IgD-negative memory B cell (primary cell): ENCODE measurements around the gene CERT1. TPM values are rescaled to one million over a fixed set of nuclear protein-coding genes. Genes with fewer than 3 reads are reported as not detected.
A peak's percentile ranks its signal among the peaks of the same experiment; 100 is the strongest.

ENCODE experiments used
- H3K27ac Mint-ChIP-seq, 3 donors: one replicate each; pipeline ENCODE4 v1.8.0; 2020 to 2022; ENCODE audit warnings: mild to moderate bottlenecking in 3 of 3, mixed read lengths in 3 of 3, moderate library complexity in 1 of 3
- H3K27me3 Mint-ChIP-seq: one replicate; pipeline ENCODE4 v1.8.0; 2021; ENCODE audit warnings: mixed read lengths
- H3K36me3 Mint-ChIP-seq: one replicate; pipeline ENCODE4 v1.8.0; 2020; ENCODE audit warnings: mild to moderate bottlenecking, mixed read lengths
- H3K4me1 Mint-ChIP-seq, 3 donors: one replicate each; pipeline ENCODE4 v1.8.0; 2020 to 2022; ENCODE audit warnings: mixed read lengths in 3 of 3, mild to moderate bottlenecking in 1 of 3
- H3K4me3 Mint-ChIP-seq, 4 donors: one replicate each; pipeline ENCODE4 v1.8.0; 2020 to 2022; ENCODE audit warnings: mild to moderate bottlenecking in 4 of 4, mixed read lengths in 4 of 4, moderate library complexity in 3 of 4
- H3K9me3 Mint-ChIP-seq, 3 donors: one replicate each; pipeline ENCODE4 v1.8.0; 2020 to 2021; ENCODE audit warnings: mixed read lengths in 3 of 3, mild to moderate bottlenecking in 1 of 3
- polyA plus RNA-seq: library from polyadenylated mRNA; unstranded; fragments of 300-500 nt; fragmentation: Illumina TruSeq; gene quantifications from one replicate; pipeline ENCODE4 v1.2.3, GENCODE V29; 2021

The CERT1 gene
- polyA plus RNA-seq, 1 donor from 2014 or later: 17.7 TPM

- no peak overlapping the region for H3K27ac Mint-ChIP-seq
- no peak overlapping the region for H3K4me3 Mint-ChIP-seq
- peaks cover 30% of the 10 kb centered on the region for H3K36me3 Mint-ChIP-seq
- no peaks in the 10 kb centered on the region for H3K27me3 Mint-ChIP-seq
- H3K4me1 Mint-ChIP-seq: peaks cover 4 to 12% (median 11%) of the 10 kb centered on the region in 3 donors
- H3K9me3 Mint-ChIP-seq: peaks cover 0 to 16% (median 7%) of the 10 kb centered on the region in 3 donors
These were observed 36.1 kb downstream of the CERT1 start for GRCh38 chr5:75475364-75475763.

- peak overlapping the region in 1 of 4 donors; percentile 21 for H3K4me3 Mint-ChIP-seq
- peaks cover 7 to 30% (median 12%) of the 10 kb centered on the region in 3 donors for H3K9me3 Mint-ChIP-seq
- H3K27ac Mint-ChIP-seq: no peak overlapping the region
- no peaks in the 10 kb centered on the region for H3K27me3 Mint-ChIP-seq
- H3K4me1 Mint-ChIP-seq: peaks cover 4 to 8% (median 6%) of the 10 kb centered on the region in 3 donors
- H3K36me3 Mint-ChIP-seq: peaks cover 33% of the 10 kb centered on the region
These were observed 38.0 kb downstream of the CERT1 start for GRCh38 chr5:75473463-75473862.

GRCh38 chr5:75472973-75473372 lies 38.5 kb downstream of the CERT1 start:
- peaks cover 8 to 33% (median 12%) of the 10 kb centered on the region in 3 donors for H3K9me3 Mint-ChIP-seq
- no peak overlapping the region for H3K27ac Mint-ChIP-seq
- no peaks in the 10 kb centered on the region for H3K27me3 Mint-ChIP-seq
- H3K36me3 Mint-ChIP-seq: peaks cover 33% of the 10 kb centered on the region
- peaks cover 4 to 9% (median 6%) of the 10 kb centered on the region in 3 donors for H3K4me1 Mint-ChIP-seq
- H3K4me3 Mint-ChIP-seq: no peak overlapping the region

DNA sequence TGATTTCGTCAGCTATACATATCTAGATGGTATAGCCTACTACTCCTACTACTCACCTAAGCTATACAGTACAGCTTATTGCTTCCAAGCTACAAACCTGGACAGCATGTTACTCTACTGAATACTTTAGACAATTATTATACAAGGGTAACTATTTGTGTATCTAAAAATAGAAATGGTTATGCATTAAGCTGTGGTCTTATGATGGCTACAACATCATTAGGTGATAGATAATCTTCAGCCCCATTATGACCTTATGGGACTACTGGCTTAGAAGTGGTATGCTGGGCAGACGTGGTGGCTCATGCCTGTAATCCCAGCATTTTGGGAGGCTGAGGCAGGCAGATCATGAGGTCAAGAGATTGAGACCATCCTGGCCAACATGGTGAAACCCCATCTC lies 40.2 kb downstream of the CERT1 start:
- Mint-ChIP-seq H3K27me3 (no peaks in the 10 kb centered on the region), H3K27ac (no peak overlapping the region), H3K4me1 (peaks cover 7 to 15% (median 10%) of the 10 kb centered on the region in 3 donors), H3K9me3 (peaks cover 10 to 38% (median 12%) of the 10 kb centered on the region in 3 donors), H3K36me3 (peaks cover 33% of the 10 kb centered on the region), H3K4me3 (no peak overlapping the region)

GRCh38 chr5:75469017-75469416 lies 42.4 kb downstream of the CERT1 start:
- Mint-ChIP-seq H3K27ac (peak overlapping the region in 1 of 3 donors; percentile 31), H3K4me3 (no peak overlapping the region), H3K4me1 (peaks cover 12 to 18% (median 18%) of the 10 kb centered on the region in 3 donors), H3K36me3 (peaks cover 33% of the 10 kb centered on the region), H3K27me3 (no peaks in the 10 kb centered on the region), H3K9me3 (peaks cover 11 to 38% (median 12%) of the 10 kb centered on the region in 3 donors)

DNA sequence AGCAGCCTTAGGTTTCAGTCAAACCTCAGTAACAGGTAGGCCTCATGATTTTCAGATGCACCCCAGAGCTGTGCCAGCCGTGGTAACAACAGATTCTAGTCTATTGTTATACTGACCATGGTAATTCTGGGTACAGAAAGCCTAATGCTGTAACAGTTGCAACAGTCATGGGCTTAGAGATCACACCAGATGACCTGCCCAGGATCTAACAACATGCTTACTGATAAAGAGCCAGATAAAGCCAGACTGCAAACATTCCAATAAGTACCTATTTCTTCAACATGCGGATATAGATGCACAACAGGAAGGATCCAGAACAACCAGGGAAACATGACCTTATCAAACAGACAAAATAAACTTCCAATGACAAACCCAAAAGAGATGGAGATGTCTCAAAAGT lies 42.8 kb downstream of the CERT1 start:
- H3K36me3 Mint-ChIP-seq: peaks cover 33% of the 10 kb centered on the region
- H3K27me3 Mint-ChIP-seq: no peaks in the 10 kb centered on the region
- no peak overlapping the region for H3K4me3 Mint-ChIP-seq
- H3K27ac Mint-ChIP-seq: peak overlapping the region in 1 of 3 donors; percentile 31
- peaks cover 12 to 22% (median 22%) of the 10 kb centered on the region in 3 donors for H3K4me1 Mint-ChIP-seq
- H3K9me3 Mint-ChIP-seq: peaks cover 11 to 38% (median 12%) of the 10 kb centered on the region in 3 donors

DNA sequence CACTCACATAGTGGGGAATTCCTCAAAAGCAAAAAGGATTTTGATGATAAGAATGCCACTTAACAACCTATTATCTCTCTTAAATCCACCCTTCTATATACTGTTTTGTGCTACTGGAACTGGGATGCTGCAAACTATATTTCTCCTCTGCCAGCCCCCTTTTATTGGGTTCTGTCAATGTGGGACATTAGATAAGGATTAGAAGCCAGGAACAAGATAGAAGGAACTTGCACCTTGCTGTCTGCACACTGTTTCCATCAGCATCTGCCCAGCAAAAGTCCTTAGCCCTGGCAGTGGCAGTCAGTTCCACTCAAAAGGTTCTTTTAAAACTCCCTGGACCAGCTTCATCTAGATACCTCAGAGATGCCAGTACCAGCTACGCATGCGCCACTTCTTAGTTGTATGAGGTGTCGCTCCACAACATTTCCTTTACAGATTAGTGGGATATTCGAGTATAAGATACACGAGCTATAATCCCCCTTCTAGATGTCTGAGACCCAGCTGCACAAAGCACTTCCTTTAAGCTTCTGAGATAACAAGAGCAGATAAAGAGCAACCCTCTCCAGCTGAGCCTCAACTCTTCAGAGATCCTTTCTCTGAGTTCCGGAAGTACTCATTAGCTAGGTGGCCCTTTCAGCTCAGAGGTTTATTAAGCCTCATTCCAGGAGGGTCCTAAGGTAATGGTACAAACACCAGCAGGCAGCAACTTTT lies 45.3 kb downstream of the CERT1 start:
- Mint-ChIP-seq H3K36me3 (peaks cover 25% of the 10 kb centered on the region), H3K27me3 (no peaks in the 10 kb centered on the region), H3K4me1 (peaks cover 18 to 38% (median 31%) of the 10 kb centered on the region in 3 donors), H3K9me3 (peaks cover 11 to 28% (median 12%) of the 10 kb centered on the region in 3 donors), H3K27ac (no peak overlapping the region), H3K4me3 (no peak overlapping the region)

DNA sequence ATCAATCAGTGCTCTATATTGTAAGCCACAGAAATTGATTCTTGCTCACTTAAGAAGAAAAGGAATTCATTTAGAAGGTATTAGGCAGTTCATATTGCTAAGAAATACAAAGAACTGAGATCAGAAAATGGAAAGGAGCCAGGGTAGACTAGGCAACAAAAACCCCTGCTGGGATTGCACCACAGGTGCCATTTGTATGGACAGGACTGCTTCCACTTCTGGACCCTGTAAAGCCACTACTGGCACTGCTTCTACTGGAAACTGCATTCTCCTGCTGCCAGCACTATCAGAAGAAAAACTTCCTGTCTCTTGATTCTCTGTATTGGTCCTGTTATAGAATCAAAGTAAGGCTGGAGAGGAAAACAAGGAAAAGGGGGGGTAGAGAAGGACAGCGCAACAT lies 45.9 kb downstream of the CERT1 start:
- Mint-ChIP-seq H3K36me3 (peaks cover 18% of the 10 kb centered on the region), H3K4me3 (no peak overlapping the region), H3K9me3 (peaks cover 6 to 23% (median 11%) of the 10 kb centered on the region in 3 donors), H3K27me3 (no peaks in the 10 kb centered on the region), H3K27ac (no peak overlapping the region), H3K4me1 (peaks cover 22 to 45% (median 37%) of the 10 kb centered on the region in 3 donors)

- H3K27ac Mint-ChIP-seq: no peak overlapping the region
- peaks cover 0 to 10% (median 5%) of the 10 kb centered on the region in 3 donors for H3K9me3 Mint-ChIP-seq
- H3K36me3 Mint-ChIP-seq: peaks cover 11% of the 10 kb centered on the region
- H3K27me3 Mint-ChIP-seq: no peaks in the 10 kb centered on the region
- peak overlapping the region in 1 of 4 donors; percentile 9 for H3K4me3 Mint-ChIP-seq
- H3K4me1 Mint-ChIP-seq: peaks cover 24 to 46% (median 42%) of the 10 kb centered on the region in 3 donors
These were observed 47.7 kb downstream of the CERT1 start for GRCh38 chr5:75463726-75464125.

GRCh38 chr5:75461679-75462078 lies 49.8 kb downstream of the CERT1 start:
- Mint-ChIP-seq H3K27me3 (no peaks in the 10 kb centered on the region), H3K9me3 (peaks cover 0 to 3% (median 0%) of the 10 kb centered on the region in 3 donors), H3K36me3 (peaks cover 10% of the 10 kb centered on the region), H3K4me1 (peaks cover 22 to 43% (median 38%) of the 10 kb centered on the region in 3 donors), H3K4me3 (peak overlapping the region in 1 of 4 donors; percentile 19), H3K27ac (no peak overlapping the region)

GRCh38 chr5:75460942-75461610 lies 50.4 kb downstream of the CERT1 start:
- peaks cover 0 to 3% (median 0%) of the 10 kb centered on the region in 3 donors for H3K9me3 Mint-ChIP-seq
- H3K4me1 Mint-ChIP-seq: peaks cover 18 to 39% (median 34%) of the 10 kb centered on the region in 3 donors
- H3K27me3 Mint-ChIP-seq: no peaks in the 10 kb centered on the region
- peak overlapping the region in 2 of 4 donors; percentile 11 to 15 for H3K4me3 Mint-ChIP-seq
- H3K27ac Mint-ChIP-seq: peak overlapping the region in 1 of 3 donors; percentile 25
- H3K36me3 Mint-ChIP-seq: peaks cover 13% of the 10 kb centered on the region

DNA sequence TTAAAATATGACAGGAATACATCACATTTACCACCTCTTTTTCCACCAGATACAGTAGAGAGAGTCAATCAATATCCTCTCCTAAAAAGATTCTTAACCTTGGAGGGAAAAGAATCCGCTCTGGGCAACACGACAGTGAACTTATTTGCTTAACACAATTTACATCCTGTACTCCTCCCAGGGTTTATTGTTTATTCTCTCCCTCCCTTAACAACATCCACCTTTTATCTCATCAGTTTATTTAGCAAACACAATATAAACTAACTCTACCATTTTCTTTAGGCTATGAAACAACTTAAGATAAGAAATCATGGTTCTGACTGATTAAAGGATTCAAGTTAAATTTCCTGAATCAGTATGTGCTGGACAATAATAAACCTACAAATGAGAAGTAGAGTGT lies 50.9 kb downstream of the CERT1 start:
- Mint-ChIP-seq H3K36me3 (peaks cover 14% of the 10 kb centered on the region), H3K27ac (no peak overlapping the region), H3K4me1 (peaks cover 18 to 39% (median 34%) of the 10 kb centered on the region in 3 donors), H3K4me3 (peak overlapping the region in 1 of 4 donors; percentile 15), H3K27me3 (no peaks in the 10 kb centered on the region), H3K9me3 (peaks cover 0 to 3% (median 0%) of the 10 kb centered on the region in 3 donors)

- Mint-ChIP-seq H3K27me3 (no peaks in the 10 kb centered on the region), H3K4me1 (peaks cover 16 to 25% (median 23%) of the 10 kb centered on the region in 3 donors), H3K27ac (no peak overlapping the region), H3K9me3 (peaks cover 0 to 1% (median 0%) of the 10 kb centered on the region in 3 donors), H3K36me3 (peaks cover 22% of the 10 kb centered on the region), H3K4me3 (no peak overlapping the region)
These were observed 53.7 kb downstream of the CERT1 start for GRCh38 chr5:75457691-75458090.

GRCh38 chr5:75457161-75457560 lies 54.3 kb downstream of the CERT1 start:
- H3K27ac Mint-ChIP-seq: no peak overlapping the region
- H3K9me3 Mint-ChIP-seq: peaks cover 0 to 1% (median 0%) of the 10 kb centered on the region in 3 donors
- no peak overlapping the region for H3K4me3 Mint-ChIP-seq
- H3K27me3 Mint-ChIP-seq: no peaks in the 10 kb centered on the region
- peaks cover 16 to 21% (median 21%) of the 10 kb centered on the region in 3 donors for H3K4me1 Mint-ChIP-seq
- peaks cover 21% of the 10 kb centered on the region for H3K36me3 Mint-ChIP-seq

DNA sequence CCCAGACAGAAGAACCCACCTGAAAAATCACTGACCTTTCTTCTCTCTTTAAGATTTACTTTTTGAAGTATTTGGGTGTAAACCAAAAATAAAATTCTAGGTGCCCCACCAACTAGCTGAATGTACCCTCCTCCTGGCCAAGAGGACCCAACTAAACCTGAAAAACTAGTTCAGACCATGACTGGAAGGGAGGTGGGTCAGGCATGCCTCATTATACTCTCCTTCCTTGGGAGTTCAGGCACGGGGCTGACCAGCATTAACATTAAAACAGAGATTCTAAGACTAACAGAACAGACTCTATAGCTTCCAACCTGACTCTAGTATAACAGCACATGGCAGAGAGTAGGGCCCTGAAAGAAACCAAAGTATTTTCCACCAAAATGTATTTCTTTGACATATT lies 61.4 kb downstream of the CERT1 start:
- H3K4me1 Mint-ChIP-seq: peaks cover 0 to 6% (median 1%) of the 10 kb centered on the region in 3 donors
- H3K27ac Mint-ChIP-seq: no peak overlapping the region
- no peak overlapping the region for H3K4me3 Mint-ChIP-seq
- no peaks in the 10 kb centered on the region for H3K27me3 Mint-ChIP-seq
- H3K36me3 Mint-ChIP-seq: peaks cover 36% of the 10 kb centered on the region
- H3K9me3 Mint-ChIP-seq: peaks cover 0 to 13% (median 9%) of the 10 kb centered on the region in 3 donors
